IMR-90 (cell line): Measurements from ENCODE around the gene SETD3. TPM values are rescaled to one million over a fixed set of nuclear protein-coding genes. Genes with fewer than 3 reads are reported as not detected.
A peak's percentile ranks its signal among the peaks of the same experiment; 100 is the strongest.

Source experiments
- ATAC-seq: fragments of 200-7000 bp; cut with Tn5 transposase; 2 replicates; pipeline ENCODE4 v1.9.1; 2020; ENCODE audit warnings: low read depth, mild to moderate bottlenecking, moderate library complexity
- BruUV-seq: library from RNA; stranded (reverse); fragments of 400-500 nt; replicated peaks from 2 replicates; lab custom pipeline; 2021; lab: Mats Ljungman, UMichigan
- CTCF ChIA-PET: fragments of 300-600 bp; formaldehyde crosslinking; extraction: SDS; loops from one replicate; lab custom pipeline; 2021; ENCODE audit warnings: antibody characterized with exemption; lab: Yijun Ruan, JAX
- POLR2A ChIA-PET: fragments of 300-600 bp; sonication (Branson Sonifier 250); formaldehyde crosslinking; loops from one replicate; lab custom pipeline; 2022; ENCODE audit warnings: antibody characterized with exemption; ENCODE audit not compliant: unreplicated experiment; lab: Charles Lee
- DNase-seq: peaks from one replicate; pipeline ENCODE4 v3.0.0; 2013
- H2AFZ ChIP-seq: replicated peaks from 2 replicates; pipeline ENCODE3; 2013; ENCODE audit warnings: low read length, mild to moderate bottlenecking; ENCODE audit not compliant: poor library complexity
- H2AK5ac ChIP-seq: 2 replicates; pipeline ENCODE4 v1.6.1; 2013; ENCODE audit warnings: low read depth, low read length, inconsistent platforms
- H2AK9ac ChIP-seq: replicated peaks from 2 replicates; pipeline ENCODE3; 2013; ENCODE audit warnings: mild to moderate bottlenecking, low read depth, low read length, moderate library complexity; ENCODE audit not compliant: poor library complexity
- H2BK120ac ChIP-seq: 2 replicates; pipeline ENCODE4 v1.6.1; 2013; ENCODE audit warnings: low read depth, low read length, inconsistent platforms
- H2BK15ac ChIP-seq: 3 replicates; pipeline ENCODE4 v1.6.1; 2013; ENCODE audit warnings: low read depth, low read length, inconsistent platforms
- H2BK20ac ChIP-seq: 2 replicates; pipeline ENCODE4 v1.6.1; 2013; ENCODE audit warnings: low read depth, mild to moderate bottlenecking, inconsistent platforms, low read length, moderate library complexity
- H2BK5ac ChIP-seq: 2 replicates; pipeline ENCODE4 v1.6.1; 2013; ENCODE audit warnings: mild to moderate bottlenecking, low read depth, low read length, inconsistent platforms; ENCODE audit not compliant: poor library complexity, severe bottlenecking
- H3K14ac ChIP-seq: replicated peaks from 2 replicates; pipeline ENCODE4 v1.6.1; 2013; ENCODE audit warnings: low read depth, low read length, inconsistent platforms
- H3K18ac ChIP-seq: 2 replicates; pipeline ENCODE4 v1.6.1; 2013; ENCODE audit warnings: low read depth, low read length, control low read depth
- H3K23ac ChIP-seq: 2 replicates; pipeline ENCODE4 v1.6.1; 2013; ENCODE audit warnings: low read depth, low read length, inconsistent platforms
- H3K27ac ChIP-seq: 2 replicates; pipeline ENCODE4 v1.5.1; 2013; ENCODE audit warnings: mild to moderate bottlenecking, control low read depth, low read length; ENCODE audit not compliant: insufficient read depth
- H3K27me3 ChIP-seq: 2 replicates; pipeline ENCODE4 v1.6.1; 2013; ENCODE audit warnings: low read length; ENCODE audit not compliant: control insufficient read depth, insufficient read depth
- H3K36me3 ChIP-seq: 2 replicates; pipeline ENCODE4 v1.6.1; 2013; ENCODE audit warnings: low read length, mixed read lengths; ENCODE audit not compliant: control insufficient read depth, insufficient read depth
- H3K4ac ChIP-seq: 2 replicates; pipeline ENCODE4 v1.6.1; 2013; ENCODE audit warnings: low read depth, low read length, inconsistent platforms
- H3K4me1 ChIP-seq: 2 replicates; pipeline ENCODE4 v1.6.1; 2013; ENCODE audit warnings: low read length, mixed read lengths; ENCODE audit not compliant: control insufficient read depth, insufficient read depth
- H3K4me2 ChIP-seq: 2 replicates; pipeline ENCODE4 v1.6.1; 2013; ENCODE audit warnings: low read depth, mild to moderate bottlenecking, control low read depth, low read length, moderate library complexity
- H3K4me3 ChIP-seq: 2 replicates; pipeline ENCODE4 v1.5.1; 2013; ENCODE audit warnings: low read depth, mild to moderate bottlenecking, control low read depth, low read length, moderate library complexity; ENCODE audit not compliant: insufficient read depth
- H3K56ac ChIP-seq: 2 replicates; pipeline ENCODE4 v1.6.1; 2013; ENCODE audit warnings: low read length, inconsistent platforms; ENCODE audit not compliant: insufficient read depth; ENCODE audit errors: extremely low read depth
- H3K79me1 ChIP-seq, 2 experiments: 2 replicates each; pipeline ENCODE4 v1.6.1; 2013; ENCODE audit warnings: low read length in 2 of 2, inconsistent platforms in 1 of 2, low read depth in 1 of 2
- H3K9ac ChIP-seq: 2 replicates; pipeline ENCODE4 v1.6.1; 2013; ENCODE audit warnings: low read depth, low read length, control low read depth
- H3K9me1 ChIP-seq: 2 replicates; pipeline ENCODE4 v1.6.1; 2013; ENCODE audit warnings: low read length, inconsistent platforms; ENCODE audit not compliant: insufficient read depth
- H3K9me3 ChIP-seq: 2 replicates; pipeline ENCODE4 v1.6.1; 2013; ENCODE audit warnings: low read length; ENCODE audit not compliant: control insufficient read depth, insufficient read depth
- H4K20me1 ChIP-seq: 2 replicates; pipeline ENCODE4 v1.6.1; 2013; ENCODE audit warnings: low read length, inconsistent platforms; ENCODE audit not compliant: insufficient read depth
- H4K5ac ChIP-seq: 2 replicates; pipeline ENCODE4 v1.6.1; 2013; ENCODE audit warnings: mild to moderate bottlenecking, low read depth, low read length, control low read depth
- H4K8ac ChIP-seq, 2 experiments: 2 replicates each; pipeline ENCODE4 v1.6.1; 2013; ENCODE audit warnings: low read depth in 2 of 2, low read length in 2 of 2, control low read depth in 1 of 2, inconsistent platforms in 1 of 2
- H4K91ac ChIP-seq: 2 replicates; pipeline ENCODE4 v1.6.1; 2013; ENCODE audit warnings: low read depth, low read length, inconsistent platforms; ENCODE audit not compliant: insufficient read depth
- CHD1 ChIP-seq: IDR thresholded peaks from 2 replicates; pipeline ENCODE4 v1.6.1; 2012; ENCODE audit warnings: low read depth, low read length, improper control_type of control experiment
- ELK1 ChIP-seq: fragments of 150-350 bp; IDR thresholded peaks from 2 replicates; pipeline ENCODE4 v1.6.1; 2016; ENCODE audit warnings: low read depth, mild to moderate bottlenecking, low read length, moderate library complexity, borderline replicate concordance
- FOS ChIP-seq: fragments of 150-350 bp; IDR thresholded peaks from 2 replicates; pipeline ENCODE4 v1.6.1; 2016; ENCODE audit warnings: low read depth, low read length
- MAFK ChIP-seq: IDR thresholded peaks from 2 replicates; pipeline ENCODE4 v1.6.1; 2012; ENCODE audit warnings: low read depth, low read length, improper control_type of control experiment
- MAZ ChIP-seq: IDR thresholded peaks from 2 replicates; pipeline ENCODE4 v1.6.1; 2012; ENCODE audit warnings: low read depth, mild to moderate bottlenecking, low read length, improper control_type of control experiment, moderate library complexity, borderline replicate concordance
- MXI1 ChIP-seq: IDR thresholded peaks from 2 replicates; pipeline ENCODE4 v1.6.1; 2012; ENCODE audit warnings: low read depth, mild to moderate bottlenecking, low read length, moderate library complexity, borderline replicate concordance
- NFE2L2 ChIP-seq: fragments of 150-350 bp; IDR thresholded peaks from 2 replicates; pipeline ENCODE4 v1.6.1; 2016; ENCODE audit warnings: low read depth, mild to moderate bottlenecking, low read length
- RAD21 ChIP-seq: IDR thresholded peaks from 2 replicates; pipeline ENCODE4 v1.6.1; 2012; ENCODE audit warnings: low read length, improper control_type of control experiment
- RCOR1 ChIP-seq: IDR thresholded peaks from 2 replicates; pipeline ENCODE4 v1.6.1; 2012; ENCODE audit warnings: mild to moderate bottlenecking, low read length, improper control_type of control experiment; ENCODE audit not compliant: insufficient replicate concordance
- RFX5 ChIP-seq: IDR thresholded peaks from 2 replicates; pipeline ENCODE4 v1.8.0; 2012; ENCODE audit warnings: low read depth, mild to moderate bottlenecking, low read length, moderate library complexity
- WGBS, 2 experiments: methylation state at CpG; one replicate each; pipeline versions ENCODE4 v1.1.5 to v1.1.7; 2013; ENCODE audit warnings: missing lambda C conversion rate in 2 of 2; ENCODE audit not compliant: insufficient read length in 1 of 2; ENCODE audit errors: extremely low coverage in 2 of 2; 5-methylcytosine and 5-hydroxymethylcytosine counted together
- dilution Hi-C: fragments of 300-500 bp; cut with HindIII; formaldehyde crosslinking; loops from one replicate; pipeline ENCODE4 v1.14.3; 2018; ENCODE audit warnings: low sequenced_read_pairs; ENCODE audit not compliant: unreplicated experiment
- in situ Hi-C: fragments of 300-500 bp; cut with MboI; formaldehyde crosslinking; loops from 3 replicates; pipeline ENCODE4 v1.14.3; 2019; ENCODE audit warnings: low sequenced_read_pairs, inconsistent platforms, mixed read lengths
- intact Hi-C: fragments of 100-400 bp; cut with micrococcal nuclease; formaldehyde crosslinking; loops from 2 replicates; pipeline ENCODE4 v1.10.0; 2022
- polyA plus RNA-seq, 3 experiments: library from polyadenylated mRNA; depleted of rRNA; stranded (reverse); fragments of >200 nt; gene quantifications; 2 replicates each; pipeline ENCODE4 v1.2.3, GENCODE V29; 2012; ENCODE audit warnings: low replicate concordance in 1 of 3
- total RNA-seq: library from RNA; depleted of rRNA; stranded (reverse); fragments of >200 nt; gene quantifications from 2 replicates; pipeline ENCODE4 v1.2.3, GENCODE V29; 2012
- TF ChIP-seq, protein P1 (sequence below): fragments of 150-350 bp; IDR thresholded peaks from 2 replicates; pipeline ENCODE4 v1.6.1; 2017; ENCODE audit warnings: mild to moderate bottlenecking, antibody characterized with exemption, low read length, low read depth

The SETD3 gene
- total and polyA plus RNA-seq, 2 of the 4 experiments (the other 2 are of a cell fraction): 18.8 to 31.9 TPM

DNA sequence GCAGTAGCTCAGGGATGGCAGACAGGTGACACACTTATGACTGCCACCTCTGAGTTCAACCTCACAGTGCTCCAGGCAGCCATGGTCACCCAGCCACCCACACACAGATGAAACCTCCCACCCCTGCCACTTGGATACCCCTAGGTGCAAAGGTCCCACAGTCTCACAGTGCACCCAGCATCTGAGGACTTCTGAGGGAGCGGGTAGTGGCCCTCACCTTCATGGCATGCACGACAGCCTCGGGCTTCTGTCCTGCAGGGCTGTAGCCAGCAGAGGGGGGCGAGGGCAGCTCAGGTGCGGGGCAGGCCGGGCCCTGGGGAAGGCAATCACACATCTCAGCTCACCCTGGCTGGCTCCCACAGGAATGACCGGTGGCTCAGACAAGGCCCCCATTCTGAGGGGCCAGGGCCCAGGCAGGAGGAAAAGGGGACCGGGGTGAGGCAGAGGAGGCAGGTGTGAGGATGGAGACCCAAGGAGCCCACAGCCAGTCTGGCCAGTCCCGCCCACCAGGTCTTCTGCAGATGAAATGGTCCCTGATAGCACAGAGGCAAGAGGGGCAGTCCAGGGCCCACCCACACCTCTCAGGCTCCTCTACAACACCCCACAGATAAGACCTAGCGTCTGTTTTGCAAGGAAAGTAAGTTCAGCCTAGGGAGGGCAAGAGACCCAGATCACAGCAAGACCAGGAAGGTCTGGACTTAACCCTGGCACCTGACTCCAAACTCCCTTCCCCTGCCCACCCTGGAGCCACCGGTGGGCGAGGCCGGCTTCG lies 36.4 kb upstream of the SETD3 start (continued):
- no peak for TF ChIP-seq ELK1

DNA sequence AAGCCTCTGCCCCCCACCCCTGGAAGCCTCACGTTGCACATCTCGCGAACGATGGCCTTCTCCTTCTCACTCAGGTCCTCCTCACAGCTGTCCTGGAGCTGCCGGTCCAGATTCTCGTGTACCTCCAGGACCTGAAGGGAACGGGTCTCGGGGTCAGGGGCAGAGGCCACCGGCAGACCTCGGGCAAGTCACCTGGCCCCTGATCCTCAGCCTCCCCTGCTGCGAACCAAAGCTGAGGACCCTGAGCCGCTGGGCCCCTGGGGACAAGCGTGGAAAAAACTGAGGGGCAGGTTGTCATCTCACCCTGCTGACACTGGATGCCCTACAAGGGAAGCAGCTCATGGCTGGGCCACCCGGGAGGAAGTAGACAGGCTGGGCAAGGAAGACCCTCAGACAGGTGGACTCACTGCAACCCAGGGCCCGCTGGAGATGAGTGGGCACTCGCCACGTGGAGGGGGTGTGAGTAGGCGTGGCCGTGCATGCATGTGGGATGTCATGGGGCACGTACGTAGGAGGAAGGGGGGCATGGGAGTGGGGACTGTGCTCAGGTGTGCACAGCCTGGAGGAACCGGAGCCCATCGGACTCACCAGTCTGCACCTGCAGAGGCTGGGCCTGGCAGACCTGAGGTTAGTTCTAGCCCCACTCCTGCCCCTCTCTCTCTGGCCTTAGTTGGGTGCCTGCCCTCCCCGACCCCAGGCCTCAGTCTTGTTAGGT lies 35.7 kb upstream of the SETD3 start:
- no peak overlapping the region for H3K56ac ChIP-seq
- H4K8ac ChIP-seq: no peak overlapping the region
- no peaks in the 10 kb centered on the region for H3K27me3 ChIP-seq
- H3K79me1 ChIP-seq: peaks cover 13 to 68% of the 10 kb centered on the region in 2 experiments
- H2BK20ac ChIP-seq: no peak overlapping the region
- H3K4me3 ChIP-seq: no peak overlapping the region
- H3K23ac ChIP-seq: no peak overlapping the region
- no peak overlapping the region for H3K27ac ChIP-seq
- dilution Hi-C loops: no loop called here
- POLR2A ChIA-PET: no interaction called here
- DNase-seq (no peak), ATAC-seq (no peak)
- no peak overlapping the region for H3K4me2 ChIP-seq
- no peaks in the 10 kb centered on the region for H3K9me3 ChIP-seq
- H2AFZ ChIP-seq: peak overlapping the region; percentile 10
- CTCF ChIA-PET: interaction anchor here (1.7 kb wide), 1 partner anchor 93 kb away, joined by 4 read pairs; no protein-coding TSS in a partner anchor
- WGBS, 2 experiments: 83% methylated on average over 6 of the region's 24 CpGs; no CpG with 5 or more reads in 1 of the 2 experiments
- no peak overlapping the region for H3K4ac ChIP-seq
- H3K9ac ChIP-seq: no peak overlapping the region
- H3K36me3 ChIP-seq: peaks cover 21% of the 10 kb centered on the region
- BruUV-seq: no TSS peak
- no peak overlapping the region for H4K91ac ChIP-seq
- peaks cover 13% of the 10 kb centered on the region for H3K4me1 ChIP-seq
- H2AK9ac ChIP-seq: no peak overlapping the region
- in situ Hi-C loops: no loop called here
- no peak overlapping the region for H3K14ac ChIP-seq
- intact Hi-C loops: no loop called here
- peaks cover 37% of the 10 kb centered on the region for H4K20me1 ChIP-seq
- H3K9me1 ChIP-seq: no peaks in the 10 kb centered on the region
- H3K18ac ChIP-seq: no peak overlapping the region
- no peak overlapping the region for H4K5ac ChIP-seq
- no peak overlapping the region for H2BK120ac ChIP-seq
- no peak overlapping the region for H2BK5ac ChIP-seq
- H2AK5ac ChIP-seq: no peak overlapping the region
- H2BK15ac ChIP-seq: no peak overlapping the region
- no peak for TF ChIP-seq MAZ
- TF ChIP-seq, protein P1, sequence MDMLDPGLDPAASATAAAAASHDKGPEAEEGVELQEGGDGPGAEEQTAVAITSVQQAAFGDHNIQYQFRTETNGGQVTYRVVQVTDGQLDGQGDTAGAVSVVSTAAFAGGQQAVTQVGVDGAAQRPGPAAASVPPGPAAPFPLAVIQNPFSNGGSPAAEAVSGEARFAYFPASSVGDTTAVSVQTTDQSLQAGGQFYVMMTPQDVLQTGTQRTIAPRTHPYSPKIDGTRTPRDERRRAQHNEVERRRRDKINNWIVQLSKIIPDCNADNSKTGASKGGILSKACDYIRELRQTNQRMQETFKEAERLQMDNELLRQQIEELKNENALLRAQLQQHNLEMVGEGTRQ: no peak
- no peak for TF ChIP-seq MXI1
- TF ChIP-seq FOS: no peak
- TF ChIP-seq MAFK: no peak
- no peak for TF ChIP-seq RFX5
- no peak for TF ChIP-seq NFE2L2
- TF ChIP-seq RCOR1: no peak
- no peak for TF ChIP-seq ELK1
- TF ChIP-seq RAD21: no peak
- no peak for TF ChIP-seq CHD1
